ENCODE data around the gene MCUR1.

Gene MCUR1

DNA sequence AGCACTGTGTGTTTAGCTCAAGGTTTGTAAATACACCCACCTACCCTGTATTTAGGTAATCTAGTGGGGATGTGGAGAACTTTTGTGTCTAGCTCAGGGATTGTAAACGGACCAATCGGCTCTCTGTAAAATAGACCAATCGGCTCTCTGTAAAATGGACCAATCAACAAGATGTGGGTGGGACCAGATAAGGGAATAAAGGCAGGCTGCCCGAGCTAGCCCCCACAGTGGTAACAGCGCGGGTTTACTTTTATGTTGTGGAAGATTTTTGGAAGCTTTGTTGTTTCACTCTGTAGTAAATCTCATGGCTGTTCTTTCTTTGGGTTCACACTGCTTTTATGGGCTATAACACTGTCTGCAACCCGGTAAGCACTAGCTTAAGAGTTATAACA, 70.6 kb downstream of the MCUR1 start:
- H3K4me3 ChIP-seq (ENCODE audit: low read length): no peak overlapping the region
- no peak for DNase-seq (ENCODE audit: low read depth)
- TF ChIP-seq, protein P1, sequence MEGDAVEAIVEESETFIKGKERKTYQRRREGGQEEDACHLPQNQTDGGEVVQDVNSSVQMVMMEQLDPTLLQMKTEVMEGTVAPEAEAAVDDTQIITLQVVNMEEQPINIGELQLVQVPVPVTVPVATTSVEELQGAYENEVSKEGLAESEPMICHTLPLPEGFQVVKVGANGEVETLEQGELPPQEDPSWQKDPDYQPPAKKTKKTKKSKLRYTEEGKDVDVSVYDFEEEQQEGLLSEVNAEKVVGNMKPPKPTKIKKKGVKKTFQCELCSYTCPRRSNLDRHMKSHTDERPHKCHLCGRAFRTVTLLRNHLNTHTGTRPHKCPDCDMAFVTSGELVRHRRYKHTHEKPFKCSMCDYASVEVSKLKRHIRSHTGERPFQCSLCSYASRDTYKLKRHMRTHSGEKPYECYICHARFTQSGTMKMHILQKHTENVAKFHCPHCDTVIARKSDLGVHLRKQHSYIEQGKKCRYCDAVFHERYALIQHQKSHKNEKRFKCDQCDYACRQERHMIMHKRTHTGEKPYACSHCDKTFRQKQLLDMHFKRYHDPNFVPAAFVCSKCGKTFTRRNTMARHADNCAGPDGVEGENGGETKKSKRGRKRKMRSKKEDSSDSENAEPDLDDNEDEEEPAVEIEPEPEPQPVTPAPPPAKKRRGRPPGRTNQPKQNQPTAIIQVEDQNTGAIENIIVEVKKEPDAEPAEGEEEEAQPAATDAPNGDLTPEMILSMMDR (conservative IDR thresholded peaks at IDR 0.05; ENCODE audit: low read depth, low read length): no peak

DNA sequence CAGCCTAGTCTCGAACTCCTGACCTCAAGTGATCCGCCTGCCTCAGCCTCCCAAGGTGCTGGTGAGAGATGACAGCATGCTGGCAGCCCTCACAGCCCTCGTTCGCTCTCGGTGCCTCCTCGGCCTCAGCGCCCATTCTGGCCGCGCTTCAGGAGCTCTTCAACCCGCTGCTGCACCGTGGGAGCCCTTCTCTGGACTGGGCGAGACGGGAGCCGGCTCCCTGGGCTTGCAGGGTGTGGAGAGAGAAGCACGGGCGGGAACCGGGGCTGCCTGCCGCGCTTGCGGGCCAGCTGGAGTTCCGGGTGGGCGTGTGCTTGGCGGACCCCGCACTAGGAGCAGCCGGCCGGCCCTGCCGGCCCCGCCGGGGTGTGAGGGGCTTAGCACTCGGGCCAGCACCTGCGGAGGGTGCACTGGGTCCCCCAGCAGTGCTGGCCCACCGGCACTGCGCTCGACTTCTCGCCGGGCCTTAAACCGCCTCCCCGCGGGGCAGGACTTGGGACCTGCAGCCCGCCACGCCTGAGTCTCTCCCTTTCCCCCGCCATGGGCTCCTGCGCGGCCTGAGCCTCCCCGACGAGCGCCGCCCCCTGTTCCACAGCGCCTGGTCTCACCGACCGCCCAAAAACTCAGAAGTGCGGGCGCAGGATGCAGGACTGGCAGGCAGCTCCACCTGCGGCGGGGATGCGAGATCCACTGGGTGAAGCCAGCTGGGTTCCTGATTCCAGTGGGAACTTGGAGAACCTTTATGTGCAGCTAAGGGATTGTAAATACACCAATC, 71.2 kb downstream of the MCUR1 start:
- DNase-seq (ENCODE audit: low read depth): no peak
- no peak overlapping the region for H3K4me3 ChIP-seq (ENCODE audit: low read length)
- TF ChIP-seq, protein P1 (conservative IDR thresholded peaks at IDR 0.05; ENCODE audit: low read depth, low read length): no peak

DNA sequence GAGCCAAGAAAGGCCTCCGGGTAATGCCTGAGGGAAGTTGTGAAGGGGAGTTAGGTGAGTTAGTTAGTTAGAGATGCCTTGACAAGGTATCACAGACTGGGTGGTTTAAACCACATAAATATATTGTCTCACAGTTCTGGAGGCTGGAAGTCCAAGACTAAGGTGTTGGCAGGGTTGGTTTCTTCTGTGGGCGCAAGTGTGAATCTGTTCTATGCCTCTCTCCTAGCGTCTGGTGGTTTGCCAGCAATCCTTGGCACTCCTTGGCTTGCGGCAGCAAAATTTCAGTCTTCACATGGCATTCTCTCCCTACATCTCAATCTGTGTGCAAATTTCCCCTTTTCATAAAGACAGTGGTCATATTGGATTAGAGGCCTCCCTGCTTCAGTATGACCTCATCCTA, 73.0 kb downstream of the MCUR1 start:
- TF ChIP-seq, protein P1 (conservative IDR thresholded peaks at IDR 0.05; ENCODE audit: low read depth, low read length): no peak
- no peak for DNase-seq (ENCODE audit: low read depth)

More for the DNA sequence above, 73.0 kb downstream of the MCUR1 start:
- H3K4me3 ChIP-seq (ENCODE audit: low read length): no peak overlapping the region

All from retinal pigment epithelial cell (primary cell).